HCT116 (cell line): Measurements from ENCODE around the gene RHEB. TPM values are rescaled to one million over a fixed set of nuclear protein-coding genes. Genes with fewer than 3 reads are reported as not detected.

Experiments
- ATAC-seq: fragments of 200-7000 bp; cut with Tn5 transposase; 2 replicates; pipeline ENCODE4 v1.9.1; 2020; ENCODE audit warnings: mild to moderate bottlenecking, moderate library complexity
- BruUV-seq: library from RNA; stranded (reverse); fragments of 400-500 nt; replicated peaks from 2 replicates; lab custom pipeline; 2021; lab: Mats Ljungman, UMichigan
- CTCF ChIA-PET: fragments of 300-600 bp; sonication (Branson Sonifier 250); formaldehyde crosslinking; loops from one replicate; lab custom pipeline; 2021; ENCODE audit warnings: antibody characterized with exemption; lab: Charles Lee
- POLR2A ChIA-PET: fragments of 300-600, 350-600 bp; sonication (Branson Sonifier 250); formaldehyde crosslinking; loops from one replicate; lab custom pipeline; 2021; ENCODE audit warnings: antibody characterized with exemption; lab: Charles Lee
- RAD21 ChIA-PET, 2 experiments: fragments of 300-600 bp; sonication (Branson Sonifier 250); formaldehyde crosslinking; loops; one replicate each; lab custom pipeline; 2023; ENCODE audit warnings: low total read pairs in 2 of 2; ENCODE audit not compliant: uncharacterized antibody in 2 of 2, unreplicated experiment in 2 of 2, low non-redundant PET in 1 of 2; lab: Charles Lee
- DNase-seq: peaks from one replicate; pipeline ENCODE4 v3.0.0-alpha.2; 2010; ENCODE audit warnings: low read depth, low spot score
- H2AFZ ChIP-seq: fragments of 200-600 bp; shearing (Covaris generic), sonication (generic); 2 replicates; pipeline ENCODE4 v1.6.1; 2017; ENCODE audit warnings: low read depth, mixed run types, mixed read lengths, antibody characterized with exemption, low read length; ENCODE audit not compliant: poor library complexity, severe bottlenecking
- H3K27ac ChIP-seq: 2 replicates; pipeline ENCODE4 v1.5.1; 2012; ENCODE audit warnings: low read depth, low read length
- H3K27me3 ChIP-seq: fragments of 200-600 bp; sonication (generic); 2 replicates; pipeline ENCODE4 v1.6.1; 2016; ENCODE audit warnings: mixed run types, low read length, mixed read lengths; ENCODE audit not compliant: insufficient read depth
- H3K36me3 ChIP-seq, 2 experiments: fragments of 200-500 bp in 1 of 2; fragments of 200-600 bp in 1 of 2; sonication (Bioruptor generic) in 1 of 2; sonication (generic) in 1 of 2; 2 replicates each; pipeline versions ENCODE4 v1.5.1 to v1.6.1; 2014 to 2016; ENCODE audit warnings: low read length in 2 of 2, inconsistent platforms in 1 of 2, mixed read lengths in 1 of 2, mixed run types in 1 of 2; ENCODE audit not compliant: insufficient read depth in 2 of 2, control insufficient read depth in 1 of 2
- H3K4me1 ChIP-seq, 2 experiments: fragments of 200-600 bp in 1 of 2; sonication (generic) in 1 of 2; 2 replicates each; pipeline versions ENCODE4 v1.5.1 to v1.6.1; 2012 to 2017; ENCODE audit warnings: low read length in 2 of 2, inconsistent platforms in 1 of 2, mild to moderate bottlenecking in 1 of 2, mixed read lengths in 1 of 2, mixed run types in 1 of 2, moderate library complexity in 1 of 2; ENCODE audit not compliant: insufficient read depth in 2 of 2, control insufficient read depth in 1 of 2
- H3K4me2 ChIP-seq: fragments of 200-600 bp; sonication (generic); 2 replicates; pipeline ENCODE4 v1.6.1; 2017; ENCODE audit warnings: mixed run types, low read length, mixed read lengths
- H3K4me3 ChIP-seq, 2 experiments: fragments of 200-600 bp in 1 of 2; sonication (generic) in 1 of 2; replicated peaks in 1 of 2; 2 replicates each; pipeline ENCODE4 v1.5.1; 2011 to 2016; ENCODE audit warnings: low read length in 2 of 2, control low read depth in 1 of 2, low read depth in 1 of 2, mild to moderate bottlenecking in 1 of 2, mixed read lengths in 1 of 2, mixed run types in 1 of 2
- H3K79me2 ChIP-seq: fragments of 200-600 bp; sonication (generic); 2 replicates; pipeline ENCODE4 v1.6.1; 2017; ENCODE audit warnings: mild to moderate bottlenecking, mixed run types, low read length, moderate library complexity, mixed read lengths; ENCODE audit not compliant: insufficient read depth
- H3K9ac ChIP-seq: fragments of 200-600 bp; sonication (generic); 2 replicates; pipeline ENCODE4 v1.6.1; 2016; ENCODE audit warnings: low read length, mixed read lengths
- H3K9me2 ChIP-seq: fragments of 200-600 bp; sonication (generic), shearing (Covaris generic); 2 replicates; pipeline ENCODE4 v1.6.1; 2017; ENCODE audit warnings: mixed run types, mild to moderate bottlenecking, moderate library complexity; ENCODE audit not compliant: insufficient read depth
- H3K9me3 ChIP-seq, 2 experiments: fragments of 200-500 bp in 1 of 2; fragments of 200-600 bp in 1 of 2; sonication (Bioruptor generic) in 1 of 2; sonication (generic) in 1 of 2; 2 replicates each; pipeline ENCODE4 v1.6.1; 2014 to 2017; ENCODE audit warnings: low read length in 2 of 2, mixed read lengths in 2 of 2, inconsistent platforms in 1 of 2, low read depth in 1 of 2, mild to moderate bottlenecking in 1 of 2, mixed run types in 1 of 2, moderate library complexity in 1 of 2; ENCODE audit not compliant: control insufficient read depth in 1 of 2, insufficient read depth in 1 of 2
- H4K20me1 ChIP-seq: fragments of 200-600 bp; sonication (generic), shearing (Covaris generic); 2 replicates; pipeline ENCODE4 v1.6.1; 2017; ENCODE audit warnings: mixed run types, mild to moderate bottlenecking, moderate library complexity; ENCODE audit not compliant: insufficient read depth
- ATF3 ChIP-seq: IDR thresholded peaks from 2 replicates; pipeline ENCODE4 v1.6.1; 2012
- ELF1 ChIP-seq: IDR thresholded peaks from 2 replicates; pipeline ENCODE4 v1.6.1; 2012; ENCODE audit warnings: low read depth, borderline replicate concordance
- EZH2 ChIP-seq: fragments of 200-600 bp; sonication (generic); IDR thresholded peaks from 2 replicates; pipeline ENCODE4 v1.6.1; 2017; ENCODE audit warnings: antibody characterized with exemption, mixed run types
- EZH2phosphoT487 ChIP-seq: fragments of 200-600 bp; IDR thresholded peaks from 2 replicates; pipeline ENCODE4 v1.6.1; 2018; ENCODE audit warnings: antibody characterized with exemption, borderline replicate concordance
- FOSL1 ChIP-seq: IDR thresholded peaks from 2 replicates; pipeline ENCODE4 v1.6.1; 2012; ENCODE audit warnings: low read depth
- MAX ChIP-seq: IDR thresholded peaks from 2 replicates; pipeline ENCODE4 v1.6.1; 2012
- RAD21 ChIP-seq: IDR thresholded peaks from 2 replicates; pipeline ENCODE4 v1.6.1; 2012; ENCODE audit warnings: low read depth, mild to moderate bottlenecking
- REST ChIP-seq: IDR thresholded peaks from 2 replicates; pipeline ENCODE4 v1.6.1; 2012; ENCODE audit warnings: low read depth
- SIN3A ChIP-seq: IDR thresholded peaks from 2 replicates; pipeline ENCODE4 v1.6.1; 2012; ENCODE audit warnings: low read depth
- SRF ChIP-seq: IDR thresholded peaks from 2 replicates; pipeline ENCODE4 v1.6.1; 2012; ENCODE audit warnings: low read depth
- YY1 ChIP-seq: IDR thresholded peaks from 2 replicates; pipeline ENCODE4 v1.6.1; 2011; ENCODE audit warnings: low read length, low read depth, moderate library complexity, mild to moderate bottlenecking; ENCODE audit not compliant: insufficient replicate concordance; ENCODE audit errors: extremely low read depth
- intact Hi-C: fragments of 100-400 bp; cut with micrococcal nuclease; formaldehyde crosslinking; loops from 2 replicates; pipeline ENCODE4 v1.10.0; 2022
- total RNA-seq: library from RNA; stranded (reverse); gene quantifications from one replicate; pipeline ENCODE4 v1.2.1, GENCODE V29; 2021; ENCODE audit not compliant: unreplicated experiment

Gene RHEB
- total RNA-seq, 1 experiment from 2014 or later: 114 TPM

GRCh38 chr7:151565541-151565940 is 45.8 kb upstream of the RHEB start:
- RAD21 ChIA-PET: no interaction called here

GRCh38 chr7:151560243-151560642 is 40.5 kb upstream of the RHEB start:
- BruUV-seq: no TSS peak
- no peak for ATAC-seq

More at GRCh38 chr7:151565541-151565940, 45.8 kb upstream of the RHEB start:
- BruUV-seq: no TSS peak
- no peak overlapping the region for H3K9ac ChIP-seq
- H3K4me3 ChIP-seq: no peak overlapping the region
- ChIA-PET CTCF (no interaction called here), POLR2A (no interaction called here)
- H3K79me2 ChIP-seq: no peaks in the 10 kb centered on the region
- no peak overlapping the region for H3K4me2 ChIP-seq
- no peaks in the 10 kb centered on the region for H4K20me1 ChIP-seq
- intact Hi-C loops: no loop called here
- no peaks in the 10 kb centered on the region for H3K9me3 ChIP-seq
- H2AFZ ChIP-seq: no peak overlapping the region
- H3K36me3 ChIP-seq: 0 out of 4 replicates have a peak, but pooled peaks cover 0 to 2% of the 10 kb centered on the region in 2 experiments
- H3K27ac ChIP-seq: no peak overlapping the region
- no peak for TF ChIP-seq YY1
- no peaks in the 10 kb centered on the region for H3K9me2 ChIP-seq
- H3K27me3 ChIP-seq: no peaks in the 10 kb centered on the region
- ATAC-seq (no peak), DNase-seq (no peak)
- H3K4me1 ChIP-seq: no peaks in the 10 kb centered on the region

More at GRCh38 chr7:151560243-151560642, 40.5 kb upstream of the RHEB start:
- Histone ChIP-seq H3K36me3 (peaks cover 4 to 9% of the 10 kb centered on the region in 2 experiments; a peak in 2 of 4 replicates), H3K27me3 (no peaks in the 10 kb centered on the region), H3K27ac (no peak overlapping the region), H3K9ac (no peak overlapping the region), H3K4me1 (no peaks in the 10 kb centered on the region), H3K4me3 (no peak overlapping the region), H3K9me2 (no peaks in the 10 kb centered on the region), H3K4me2 (no peak overlapping the region), H3K9me3 (no peaks in the 10 kb centered on the region), H3K79me2 (no peaks in the 10 kb centered on the region), H4K20me1 (no peaks in the 10 kb centered on the region), H2AFZ (no peak overlapping the region)
- intact Hi-C loops: no loop called here
- POLR2A ChIA-PET: no interaction called here
- DNase-seq: no peak
- RAD21 ChIA-PET: no interaction called here
- CTCF ChIA-PET: no interaction called here
- TF ChIP-seq EZH2 (no peak), ELF1 (no peak), FOSL1 (no peak), EZH2phosphoT487 (no peak), MAX (no peak), ATF3 (no peak), SIN3A (no peak), REST (no peak), SRF (no peak), RAD21 (no peak)
